GM21528 (cell line): ENCODE results near the gene ABHD12.
"Not testable (repeated sequence)": the region's sequence is repeated elsewhere in the genome, so short reads cannot be mapped to it uniquely, and the experiment has no call there.

ENCODE experiments used
- ATAC-seq: cut with Tn5 transposase; IDR thresholded peaks from one replicate; pipeline ENCODE4 v1.9.1; 2021; ENCODE audit warnings: mild to moderate bottlenecking, moderate library complexity; ENCODE audit not compliant: unreplicated experiment, low FRiP score

Gene ABHD12

GRCh38 chr20:25355011-25355595 is 35.5 kb downstream of the ABHD12 start:
- ATAC-seq, result no peak

GRCh38 chr20:25353747-25354705 is 36.6 kb downstream of the ABHD12 start:
- no peak for ATAC-seq

- ATAC-seq, result no peak
Observed at GRCh38 chr20:25353353-25353746, 37.3 kb downstream of the ABHD12 start.

GRCh38 chr20:25352746-25353145 is 37.9 kb downstream of the ABHD12 start:
- no peak for ATAC-seq

- ATAC-seq, result no peak
Observed at GRCh38 chr20:25351024-25351360, 39.6 kb downstream of the ABHD12 start.

- no peak for ATAC-seq
Observed at GRCh38 chr20:25346349-25346748, 44.3 kb downstream of the ABHD12 start.

- no peak for ATAC-seq
Observed at GRCh38 chr20:25345721-25346120, 44.9 kb downstream of the ABHD12 start.

GRCh38 chr20:25344634-25345033 is 46.0 kb downstream of the ABHD12 start:
- ATAC-seq, result no peak

- no peak for ATAC-seq
Observed at GRCh38 chr20:25341716-25342680, 48.6 kb downstream of the ABHD12 start.

- no peak for ATAC-seq
Observed at GRCh38 chr20:25340380-25340779, 50.3 kb downstream of the ABHD12 start.

GRCh38 chr20:25339608-25340007 is 51.0 kb downstream of the ABHD12 start:
- no peak for ATAC-seq

GRCh38 chr20:25338112-25339023 is 52.3 kb downstream of the ABHD12 start:
- no peak for ATAC-seq

GRCh38 chr20:25336561-25337422 is 53.8 kb downstream of the ABHD12 start:
- ATAC-seq, result no peak

GRCh38 chr20:25334972-25335371 is 55.7 kb downstream of the ABHD12 start:
- ATAC-seq, result not testable (repeated sequence)

GRCh38 chr20:25328954-25329498 is 61.6 kb downstream of the ABHD12 start:
- ATAC-seq, result no peak

GRCh38 chr20:25327521-25328235 is 63.0 kb downstream of the ABHD12 start:
- ATAC-seq, result no peak

GRCh38 chr20:25325997-25326396 is 64.6 kb downstream of the ABHD12 start:
- no peak for ATAC-seq

- no peak for ATAC-seq
Observed at GRCh38 chr20:25325073-25325472, 65.6 kb downstream of the ABHD12 start.
